GM21717 (cell line): Measurements from ENCODE around the gene IP6K3.

ENCODE experiments used
- ATAC-seq: cut with Tn5 transposase; IDR thresholded peaks from one replicate; pipeline ENCODE4 v1.9.1; 2021; ENCODE audit warnings: mild to moderate bottlenecking, moderate library complexity; ENCODE audit not compliant: unreplicated experiment

IP6K3 gene

DNA sequence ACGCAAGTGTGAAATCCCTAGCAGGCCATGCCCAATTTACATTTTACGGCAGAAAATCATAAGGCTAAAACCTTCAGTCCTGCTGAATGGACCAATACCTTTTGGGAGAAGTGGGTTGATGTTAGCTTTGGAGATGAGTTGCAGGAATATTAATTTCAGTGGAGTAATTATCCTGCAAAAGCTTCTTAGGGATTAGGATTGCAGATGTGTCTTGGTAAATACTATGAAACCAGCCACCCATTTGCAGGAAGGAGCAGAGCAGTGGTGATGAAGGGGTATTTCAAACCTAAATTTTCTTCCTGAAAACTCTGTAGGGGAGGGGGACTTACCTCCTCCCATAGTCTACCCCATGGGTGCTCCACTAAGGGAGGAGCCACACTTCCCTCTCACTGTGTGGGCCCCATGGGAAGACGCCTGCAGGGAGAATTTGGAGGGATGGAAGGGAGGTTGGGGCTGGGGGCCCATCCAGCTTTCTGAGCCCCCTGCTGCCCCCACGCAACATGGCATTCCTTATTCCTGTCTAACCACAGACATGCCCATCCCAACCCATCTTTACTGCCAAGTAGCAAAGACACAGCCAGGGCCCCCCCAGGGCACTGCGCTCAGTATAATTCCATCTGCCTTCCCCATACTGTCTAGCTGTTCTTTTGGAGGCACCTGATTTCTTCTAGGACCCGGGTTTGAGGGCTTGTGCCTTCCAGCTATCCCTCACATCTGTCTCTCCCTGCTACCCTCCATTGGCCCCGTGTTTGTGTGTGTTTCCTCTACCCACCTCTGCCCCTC is 20.6 kb downstream of the IP6K3 start:
- ATAC-seq, result no peak

DNA sequence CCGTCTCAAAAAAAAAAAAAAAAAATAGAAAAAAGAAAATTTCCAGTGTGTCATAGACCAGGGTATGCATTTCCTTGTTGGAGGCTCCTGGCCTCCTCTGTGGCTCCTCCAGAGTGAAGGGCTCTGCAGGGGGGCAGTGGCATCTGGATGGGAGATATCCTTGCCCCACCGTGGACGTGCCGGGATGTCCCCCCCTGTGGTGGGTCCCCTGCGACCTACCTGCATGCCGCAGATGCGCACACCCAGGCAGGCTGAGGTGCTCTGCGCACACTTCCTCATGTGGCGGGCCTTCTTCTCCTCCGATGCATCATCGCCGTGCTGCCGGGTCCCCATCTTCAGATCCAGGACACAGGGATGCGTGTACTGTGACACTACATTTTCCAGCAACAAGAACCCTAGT is 21.5 kb downstream of the IP6K3 start:
- ATAC-seq, result no peak

- ATAC-seq, result no peak
These were observed 22.3 kb downstream of the IP6K3 start for GRCh38 chr6:33724102-33725023.

- ATAC-seq, result no peak
These were observed 23.2 kb downstream of the IP6K3 start for GRCh38 chr6:33723371-33724085.

DNA sequence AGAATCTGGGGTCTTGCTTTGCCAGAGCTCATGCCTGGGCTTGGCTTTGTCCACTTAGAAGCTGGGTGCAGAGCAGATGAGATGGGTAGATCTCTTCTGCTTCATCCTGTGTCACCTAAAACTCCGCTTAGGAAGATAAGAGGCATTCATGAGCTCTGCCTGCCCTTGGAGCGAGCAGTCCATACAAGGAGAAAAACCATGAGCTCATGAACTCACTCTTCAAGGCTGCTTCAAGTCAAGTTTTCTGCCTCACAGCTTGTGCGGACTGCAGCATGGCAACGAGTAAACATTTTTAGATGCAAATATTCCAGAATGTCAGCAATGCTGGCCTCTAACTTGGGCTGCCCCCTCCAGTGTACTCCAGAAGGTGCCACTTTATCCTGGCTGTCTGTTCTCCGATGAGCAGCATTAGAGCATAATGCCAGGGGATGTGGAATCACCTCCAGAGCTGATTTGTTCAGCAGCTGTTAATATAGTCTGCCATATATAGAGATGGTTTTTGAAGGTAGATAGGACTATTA is 24.5 kb downstream of the IP6K3 start:
- no peak for ATAC-seq

DNA sequence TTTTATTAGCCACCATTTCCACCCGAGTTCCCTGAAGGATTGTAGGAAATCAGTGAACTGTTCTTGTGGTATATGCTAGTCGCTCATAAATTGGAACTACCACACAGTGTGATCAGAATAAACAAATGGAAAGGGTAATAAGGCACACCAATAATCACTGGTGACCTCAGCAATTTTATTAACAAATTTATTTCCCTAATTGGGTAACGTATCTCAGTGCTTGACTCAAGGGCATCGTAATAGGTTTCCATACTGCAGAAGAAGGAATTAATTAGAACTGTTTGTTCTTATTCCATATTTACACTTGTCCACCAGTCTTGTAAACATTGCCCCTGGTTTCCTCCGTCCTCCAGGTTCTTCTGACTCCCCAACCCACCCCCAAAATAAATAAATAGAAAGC is 25.2 kb downstream of the IP6K3 start:
- ATAC-seq, result no peak

- no peak for ATAC-seq
These were observed 25.7 kb downstream of the IP6K3 start for GRCh38 chr6:33720998-33721397.

GRCh38 chr6:33719326-33719987 is 27.2 kb downstream of the IP6K3 start:
- no peak for ATAC-seq

DNA sequence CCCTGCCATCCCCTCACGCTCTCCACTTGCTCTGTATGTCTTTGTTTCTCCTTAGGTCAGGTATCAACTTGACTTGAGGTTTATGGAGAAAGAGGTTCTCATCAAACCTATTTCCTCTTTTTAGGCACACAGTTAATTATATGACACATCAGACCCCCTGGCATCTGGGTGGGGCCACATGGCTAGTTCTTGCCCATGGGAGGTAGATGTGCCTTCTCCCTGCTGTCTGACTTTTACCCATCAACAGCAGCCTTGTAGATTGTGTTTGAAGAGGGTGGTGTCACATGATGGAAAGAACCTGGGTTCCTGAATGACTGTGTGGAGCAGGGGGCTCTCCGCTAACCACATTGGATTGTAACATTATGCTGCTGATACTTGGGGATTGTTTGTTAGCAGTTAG is 28.0 kb downstream of the IP6K3 start:
- no peak for ATAC-seq

DNA sequence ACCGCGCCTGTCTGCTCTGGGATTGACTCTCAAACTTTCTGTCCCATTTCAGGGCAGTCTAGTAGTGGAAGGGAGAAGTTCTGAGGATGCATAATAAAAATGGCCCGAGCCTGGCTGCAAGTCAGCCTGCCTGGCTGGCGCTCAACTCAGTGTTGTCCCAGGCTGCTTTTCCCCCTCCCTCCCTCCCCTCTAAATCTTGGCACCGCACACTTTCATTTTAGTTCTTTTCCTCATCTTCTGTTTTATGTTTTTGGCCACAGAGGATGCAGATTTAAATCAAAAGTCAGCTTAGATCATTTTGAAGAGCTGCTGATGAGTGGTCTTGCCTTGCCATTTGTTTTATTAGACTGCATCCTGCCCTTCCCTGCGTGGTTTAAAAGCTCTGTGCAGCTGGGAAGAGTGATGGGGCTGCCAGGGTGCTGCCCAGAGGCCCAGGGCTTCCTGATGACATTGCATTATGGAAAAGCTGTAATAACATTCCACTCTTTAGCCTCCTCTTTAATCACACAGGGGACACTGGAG is 28.7 kb downstream of the IP6K3 start:
- ATAC-seq, result no peak

- ATAC-seq, result no peak
These were observed 29.6 kb downstream of the IP6K3 start for GRCh38 chr6:33716890-33717632.

- ATAC-seq, result no peak
These were observed 30.3 kb downstream of the IP6K3 start for GRCh38 chr6:33716379-33716778.

DNA sequence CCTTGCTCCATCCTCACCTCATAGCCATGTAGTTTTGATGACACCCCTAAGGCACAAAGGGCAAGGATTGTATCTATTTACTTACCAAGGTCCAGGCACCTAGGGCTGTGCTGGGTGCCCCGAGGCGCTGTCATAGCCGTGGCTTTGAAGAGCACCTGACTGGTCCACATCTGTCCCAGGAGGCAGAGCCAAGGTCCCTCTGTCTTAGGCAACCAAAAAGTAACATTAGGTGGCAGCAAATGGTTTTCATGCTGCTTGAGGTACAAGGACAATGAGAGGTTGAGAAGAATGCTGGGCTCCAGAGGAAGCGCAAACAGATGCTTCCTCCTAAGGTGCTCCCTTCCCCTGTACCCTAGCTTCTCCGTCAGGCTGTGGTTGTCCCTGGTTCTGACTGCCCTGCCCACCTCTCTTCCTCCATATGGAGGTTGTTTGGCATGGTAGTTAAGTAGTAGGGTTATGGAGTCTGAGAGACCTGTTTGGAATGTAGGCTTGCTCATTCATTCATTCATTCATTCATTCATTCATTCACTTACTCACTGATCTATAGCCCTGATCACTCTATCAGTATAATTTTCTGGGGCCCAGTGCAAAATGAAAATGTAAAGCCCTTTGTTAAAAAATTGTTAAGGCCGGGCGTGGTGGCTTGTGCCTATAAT is 32.2 kb downstream of the IP6K3 start:
- ATAC-seq, result no peak

DNA sequence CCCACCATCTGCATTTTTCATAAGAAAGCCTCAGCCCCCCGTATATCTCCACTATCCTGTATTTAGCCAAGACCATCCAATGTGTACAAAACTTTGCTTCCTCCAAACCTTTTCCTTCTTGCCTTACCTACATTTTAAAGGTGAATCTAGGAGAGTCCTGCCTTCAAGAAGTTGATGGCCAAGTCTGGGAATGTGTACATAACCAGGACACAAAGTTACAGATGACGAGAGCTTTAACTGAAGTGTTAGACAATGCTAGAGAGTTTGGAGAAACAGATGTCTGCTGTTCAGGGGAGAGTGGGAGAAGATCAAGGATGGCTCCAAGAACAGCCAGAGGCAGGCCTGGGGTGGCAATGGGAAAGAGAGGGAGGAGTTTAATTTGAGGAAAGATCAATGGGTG is 32.9 kb downstream of the IP6K3 start:
- no peak for ATAC-seq

GRCh38 chr6:33712914-33713313 is 33.8 kb downstream of the IP6K3 start:
- no peak for ATAC-seq

- peak; percentile 76 for ATAC-seq
These were observed 35.3 kb downstream of the IP6K3 start, which contains the start of gene UQCC2 for GRCh38 chr6:33711140-33712129. TSS of gene UQCC2 (minus strand) at chr6:33711700. CDS start at chr6:33711686, 14 bp downstream.

DNA sequence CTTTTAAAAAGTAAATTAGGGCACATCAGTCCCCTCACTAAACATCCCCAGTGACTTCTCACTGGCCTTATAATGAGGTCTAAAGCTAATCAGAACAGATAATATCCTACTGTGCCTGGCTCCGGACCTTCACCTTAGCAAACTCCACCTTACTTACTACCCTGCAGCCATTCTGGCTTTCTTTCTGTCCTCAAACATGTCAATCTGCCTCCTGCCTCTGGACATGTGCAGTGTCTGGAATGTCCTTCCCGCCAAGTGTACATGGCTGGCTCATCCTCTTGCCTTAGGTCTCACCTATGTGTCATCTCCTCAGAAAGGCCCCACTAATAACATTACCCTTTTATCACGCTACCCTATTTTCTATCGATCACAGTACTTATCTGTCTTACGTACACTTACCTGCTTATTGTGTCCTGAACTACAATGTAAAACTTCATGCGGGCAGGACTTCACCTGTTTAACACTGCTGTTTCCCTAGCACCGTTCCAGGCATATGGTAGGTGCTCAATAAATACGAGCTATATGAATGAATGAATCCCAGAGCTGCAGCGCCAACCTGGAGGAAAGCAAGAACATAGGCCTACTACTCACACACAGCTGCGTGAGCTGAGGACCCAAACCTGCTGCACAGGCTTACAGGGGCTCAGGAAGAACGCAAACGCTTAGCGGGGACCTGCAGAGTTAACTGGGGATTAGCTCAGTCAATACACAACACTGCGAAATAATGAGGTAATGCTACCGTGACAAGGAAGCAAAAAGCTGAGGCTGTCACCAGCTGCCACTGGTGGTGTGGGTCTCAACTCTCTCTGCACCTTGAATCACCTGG is 36.2 kb downstream of the IP6K3 start:
- peak; percentile 3 for ATAC-seq
